Endodermal cell (in vitro differentiated cells): Measurements from ENCODE around the gene MARK3. TPM values are rescaled to one million over a fixed set of nuclear protein-coding genes. Genes with fewer than 3 reads are reported as not detected.
A peak's percentile ranks its signal among the peaks of the same experiment; 100 is the strongest.

Experiments used
- DNase-seq: peaks from one replicate; pipeline ENCODE4 v3.0.0-alpha.2; 2017
- H3K27ac ChIP-seq: 2 replicates; pipeline ENCODE4 v1.5.1; 2013; ENCODE audit warnings: mild to moderate bottlenecking, low read depth, low read length, moderate library complexity
- H3K27me3 ChIP-seq: 2 replicates; pipeline ENCODE4 v1.6.1; 2013; ENCODE audit warnings: mild to moderate bottlenecking, low read length, moderate library complexity; ENCODE audit not compliant: insufficient read depth, control insufficient read depth, poor library complexity, severe bottlenecking
- H3K36me3 ChIP-seq: 2 replicates; pipeline ENCODE4 v1.7.0; 2013; ENCODE audit warnings: mild to moderate bottlenecking, low read length, moderate library complexity; ENCODE audit not compliant: control insufficient read depth, insufficient read depth
- H3K4me1 ChIP-seq: one replicate; pipeline ENCODE4 v1.7.0; 2013; ENCODE audit warnings: low read length; ENCODE audit not compliant: control insufficient read depth, insufficient read depth
- H3K4me3 ChIP-seq: 2 replicates; pipeline ENCODE4 v1.5.1; 2013; ENCODE audit warnings: mild to moderate bottlenecking, low read length, moderate library complexity
- H3K9ac ChIP-seq: 2 replicates; pipeline ENCODE4 v1.6.1; 2013; ENCODE audit warnings: mild to moderate bottlenecking, low read length, moderate library complexity; ENCODE audit not compliant: poor library complexity, severe bottlenecking; ENCODE audit errors: extremely low read depth
- H3K9me3 ChIP-seq: 2 replicates; pipeline ENCODE4 v1.6.1; 2013; ENCODE audit warnings: mild to moderate bottlenecking, low read length, moderate library complexity; ENCODE audit not compliant: control insufficient read depth
- H3K27ac Mint-ChIP-seq: 2 replicates; pipeline ENCODE4 v1.8.0; 2020; ENCODE audit warnings: mixed read lengths
- H3K27me3 Mint-ChIP-seq: 2 replicates; pipeline ENCODE4 v1.8.0; 2021; ENCODE audit warnings: mild to moderate bottlenecking, mixed read lengths; ENCODE audit not compliant: insufficient read depth
- H3K36me3 Mint-ChIP-seq: 2 replicates; pipeline ENCODE4 v1.8.0; 2020; ENCODE audit warnings: low read depth, mixed read lengths
- H3K4me1 Mint-ChIP-seq: 2 replicates; pipeline ENCODE4 v1.8.0; 2020; ENCODE audit warnings: mixed read lengths
- H3K4me3 Mint-ChIP-seq: 2 replicates; pipeline ENCODE4 v1.8.0; 2020; ENCODE audit warnings: mild to moderate bottlenecking, moderate library complexity, mixed read lengths
- H3K9me3 Mint-ChIP-seq: 2 replicates; pipeline ENCODE4 v1.8.0; 2020; ENCODE audit warnings: mild to moderate bottlenecking, mixed read lengths
- CTCF ChIP-seq: fragments of 200-600 bp; sonication (generic); conservative IDR thresholded peaks from 2 replicates; pipeline ENCODE4 v1.5.0; 2021; ENCODE audit warnings: antibody characterized with exemption, mild to moderate bottlenecking
- WGBS, 2 experiments: methylation state at CpG; one replicate each; pipeline versions ENCODE4 v1.1.5 to v1.1.7; 2013; ENCODE audit warnings: missing lambda C conversion rate in 2 of 2, mixed read lengths in 1 of 2; ENCODE audit not compliant: insufficient coverage in 1 of 2, insufficient read length in 1 of 2; 5-methylcytosine and 5-hydroxymethylcytosine counted together
- total RNA-seq, 2 donors: library from RNA; stranded (reverse); fragmentation: NEBNext Ultra II Directional in 1 of 2; extraction: Animal tissue kit (Norgen Biotek cat#: 25700) in 1 of 2; gene quantifications; 2 replicates in 1 of 2; 3 replicates in 1 of 2; pipeline ENCODE4 v1.2.1, GENCODE V29; 2021

MARK3 gene
- total RNA-seq, 2 donors from 2014 or later = 95.8 to 106 TPM

GRCh38 chr14:103501041-103501870 lies 116.0 kb downstream of the MARK3 start:
- no peak overlapping the region for H3K4me3 ChIP-seq
- Mint-ChIP-seq H3K9me3 (no peaks in the 10 kb centered on the region), H3K27ac (peak overlapping the region; percentile 61), H3K36me3 (peaks cover 51% of the 10 kb centered on the region), H3K4me1 (peaks cover 2% of the 10 kb centered on the region), H3K4me3 (no peak overlapping the region), H3K27me3 (no peaks in the 10 kb centered on the region)
- H3K36me3 ChIP-seq = peaks cover 69% of the 10 kb centered on the region
- peak; percentile 40 for DNase-seq
- H3K9ac ChIP-seq = no peak overlapping the region
- no peak overlapping the region for H3K27ac ChIP-seq
- H3K27me3 ChIP-seq = no peaks in the 10 kb centered on the region
- WGBS, 2 experiments = 94% methylated on average over 9 to 11 of the region's 11 CpGs
- no peaks in the 10 kb centered on the region for H3K9me3 ChIP-seq
- H3K4me1 ChIP-seq = no peaks in the 10 kb centered on the region
- no peak for TF ChIP-seq CTCF

- WGBS, 2 experiments = 98% methylated on average over 4 to 9 of the region's 9 CpGs
- H3K36me3 ChIP-seq = peaks cover 68% of the 10 kb centered on the region
These were observed 116.9 kb downstream of the MARK3 start for GRCh38 chr14:103501921-103502669.

GRCh38 chr14:103502877-103503276 lies 117.7 kb downstream of the MARK3 start:
- H3K27me3 Mint-ChIP-seq = no peaks in the 10 kb centered on the region

More at GRCh38 chr14:103501921-103502669, 116.9 kb downstream of the MARK3 start:
- Mint-ChIP-seq H3K9me3 (no peaks in the 10 kb centered on the region), H3K4me3 (no peak overlapping the region), H3K4me1 (peaks cover 2% of the 10 kb centered on the region), H3K27ac (no peak overlapping the region), H3K36me3 (peaks cover 55% of the 10 kb centered on the region), H3K27me3 (no peaks in the 10 kb centered on the region)
- Histone ChIP-seq H3K9ac (no peak overlapping the region), H3K27me3 (no peaks in the 10 kb centered on the region), H3K4me1 (no peaks in the 10 kb centered on the region), H3K27ac (no peak overlapping the region), H3K4me3 (no peak overlapping the region), H3K9me3 (no peaks in the 10 kb centered on the region)
- peak; percentile 15 for DNase-seq
- no peak for TF ChIP-seq CTCF

More at GRCh38 chr14:103502877-103503276, 117.7 kb downstream of the MARK3 start:
- Mint-ChIP-seq H3K9me3 (no peaks in the 10 kb centered on the region), H3K27ac (no peak overlapping the region), H3K36me3 (peaks cover 59% of the 10 kb centered on the region), H3K4me1 (peaks cover 2% of the 10 kb centered on the region), H3K4me3 (no peak overlapping the region)
- peaks cover 62% of the 10 kb centered on the region for H3K36me3 ChIP-seq
- no peaks in the 10 kb centered on the region for H3K27me3 ChIP-seq
- peak; percentile 21 for DNase-seq
- H3K27ac ChIP-seq = no peak overlapping the region
- no peaks in the 10 kb centered on the region for H3K9me3 ChIP-seq
- H3K4me1 ChIP-seq = no peaks in the 10 kb centered on the region
- 95 to 96% methylated on average over 18 of the region's 18 CpGs for WGBS, 2 experiments
- H3K9ac ChIP-seq = no peak overlapping the region
- TF ChIP-seq CTCF = no peak
- no peak overlapping the region for H3K4me3 ChIP-seq
